ENCODE measurements around the gene GBA3. TPM values are rescaled to one million over a fixed set of nuclear protein-coding genes. Genes with fewer than 3 reads are reported as not detected.

GBA3 gene
- total RNA-seq (2014; rRNA removed; shearing (Covaris generic); ENCODE audit: low replicate concordance) = not detected in 2 replicates

DNA sequence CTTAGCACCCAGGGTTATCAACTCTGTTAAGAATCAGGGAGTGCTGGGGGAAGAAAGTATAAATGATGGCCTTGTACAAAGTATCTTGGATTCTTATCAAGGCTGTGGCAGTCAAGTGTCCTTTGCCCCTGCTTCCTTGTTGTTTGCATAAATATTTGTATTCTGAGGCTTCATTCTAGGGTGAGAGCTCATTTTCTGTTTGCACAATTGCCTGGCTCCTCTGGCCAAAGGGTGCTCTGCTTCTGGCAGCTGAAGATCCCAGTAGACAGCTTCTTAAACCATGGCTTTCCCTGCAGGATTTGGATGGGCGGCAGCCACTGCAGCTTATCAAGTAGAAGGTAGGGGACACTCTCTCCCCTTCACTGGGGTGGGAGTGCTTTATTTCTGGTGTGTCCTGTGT, at the start of gene GBA3:
Gene GBA3, plus strand, starts transcription at position 202 of the 400 bp plus-strand sequence.
- no peak for DNase-seq
- no peaks in the 10 kb centered on the region for H3K9me3 ChIP-seq
- no peaks in the 10 kb centered on the region for H3K36me3 ChIP-seq
- H3K27me3 ChIP-seq = no peaks in the 10 kb centered on the region
- no peak within 1 kb of the TSS for H3K4me3 ChIP-seq

DNA sequence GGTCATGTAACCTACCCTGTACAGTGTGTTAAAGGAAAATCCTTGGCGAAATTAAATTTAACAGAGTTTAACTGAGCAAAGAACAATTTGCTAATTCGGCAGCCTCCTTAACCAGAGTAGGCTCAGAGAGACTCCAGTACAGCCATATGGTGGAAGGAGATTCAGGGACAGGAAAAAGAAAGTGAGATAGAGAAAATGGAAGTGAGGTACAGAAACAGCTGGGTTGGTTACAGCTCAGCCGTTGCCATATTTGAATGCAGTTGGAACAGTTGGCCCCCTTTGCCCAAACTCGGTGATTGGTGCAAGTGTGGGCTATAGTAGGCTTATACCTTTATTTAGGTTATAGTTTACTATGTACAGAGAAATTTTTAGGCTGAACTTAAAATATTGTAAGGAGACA, 48.8 kb upstream of the GBA3 start:
- Histone ChIP-seq H3K9me3 (no peaks in the 10 kb centered on the region), H3K36me3 (no peaks in the 10 kb centered on the region), H3K27me3 (no peaks in the 10 kb centered on the region), H3K4me3 (no peak overlapping the region)
- no peak for DNase-seq

DNA sequence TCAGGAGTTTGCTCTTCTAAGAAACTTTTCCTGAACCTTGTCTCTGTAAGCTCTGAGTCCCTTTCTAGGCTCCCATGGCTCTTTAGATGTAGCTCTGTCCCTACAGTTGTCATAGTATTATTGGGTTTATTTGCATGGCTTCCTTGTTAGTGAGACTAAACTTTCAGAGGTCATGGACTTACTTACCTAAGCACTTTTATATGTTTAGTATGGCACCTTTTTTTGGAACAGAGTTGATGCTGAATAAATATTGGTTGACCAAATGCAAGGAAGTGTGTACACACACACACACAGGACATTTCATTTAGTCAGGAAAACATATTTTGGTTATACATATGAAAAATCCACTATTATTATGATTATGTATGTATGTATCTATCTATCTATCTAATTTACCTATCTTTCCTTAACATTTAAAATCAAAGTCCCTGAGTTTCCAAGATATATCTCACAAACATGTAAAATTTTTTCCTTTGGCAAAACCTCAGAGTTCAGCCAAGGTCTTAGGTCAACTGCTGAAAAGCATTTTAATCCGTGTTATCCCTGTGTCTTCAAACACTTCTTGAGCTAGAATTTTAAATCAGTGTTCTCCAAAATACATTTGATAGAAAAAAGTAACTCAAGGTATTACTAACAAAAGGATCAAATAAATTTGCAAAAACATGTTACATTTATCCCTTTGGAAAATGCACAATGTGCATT, 47.1 kb upstream of the GBA3 start:
- Histone ChIP-seq H3K27me3 (no peaks in the 10 kb centered on the region), H3K9me3 (no peaks in the 10 kb centered on the region), H3K36me3 (no peaks in the 10 kb centered on the region), H3K4me3 (no peak overlapping the region)
- no peak for DNase-seq

DNA sequence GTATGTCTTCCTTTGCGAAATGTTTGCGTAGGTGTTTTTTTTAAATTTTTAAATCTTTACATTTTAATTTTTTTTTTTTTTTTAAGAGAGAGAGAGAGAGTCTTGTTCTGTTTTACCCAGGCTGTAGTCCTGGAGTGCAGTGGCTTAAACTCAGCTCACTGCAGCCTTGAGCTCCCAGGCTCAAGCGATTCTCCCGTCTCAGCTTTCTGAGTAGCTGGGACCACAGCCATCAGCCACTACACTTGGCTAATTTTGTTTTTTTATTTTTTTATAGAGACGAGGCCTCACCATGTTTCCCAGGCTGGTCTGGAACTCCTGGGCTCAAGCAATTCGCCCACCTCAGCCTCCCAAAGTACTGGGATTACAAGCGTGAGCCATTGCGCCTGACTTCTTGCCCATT, 43.7 kb upstream of the GBA3 start:
- Histone ChIP-seq H3K36me3 (no peaks in the 10 kb centered on the region), H3K9me3 (no peaks in the 10 kb centered on the region), H3K27me3 (0 out of 2 replicates have a peak, but pooled peaks cover 2% of the 10 kb centered on the region), H3K4me3 (no peak overlapping the region)
- no peak for DNase-seq

DNA sequence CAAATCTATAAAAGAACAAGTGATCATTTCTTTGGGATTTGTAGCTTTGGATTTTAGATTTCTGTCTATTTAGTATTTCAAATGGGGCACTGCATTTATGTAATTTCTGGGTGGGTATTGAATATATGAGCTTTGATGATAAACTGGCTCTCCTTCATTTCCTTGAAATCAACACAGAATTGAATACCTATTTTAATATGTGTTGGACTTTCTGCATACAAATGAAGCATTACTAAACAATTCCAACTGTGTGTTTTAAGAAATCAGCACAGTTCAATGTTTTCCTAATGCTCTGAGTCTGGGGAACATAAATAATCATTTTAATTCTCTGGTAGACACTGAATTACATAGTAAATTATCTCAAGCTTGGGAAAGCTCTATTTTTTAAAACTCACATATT, 42.0 kb upstream of the GBA3 start:
- DNase-seq = no peak
- Histone ChIP-seq H3K9me3 (no peaks in the 10 kb centered on the region), H3K27me3 (0 out of 2 replicates have a peak, but pooled peaks cover 2% of the 10 kb centered on the region), H3K4me3 (no peak overlapping the region), H3K36me3 (no peaks in the 10 kb centered on the region)

DNA sequence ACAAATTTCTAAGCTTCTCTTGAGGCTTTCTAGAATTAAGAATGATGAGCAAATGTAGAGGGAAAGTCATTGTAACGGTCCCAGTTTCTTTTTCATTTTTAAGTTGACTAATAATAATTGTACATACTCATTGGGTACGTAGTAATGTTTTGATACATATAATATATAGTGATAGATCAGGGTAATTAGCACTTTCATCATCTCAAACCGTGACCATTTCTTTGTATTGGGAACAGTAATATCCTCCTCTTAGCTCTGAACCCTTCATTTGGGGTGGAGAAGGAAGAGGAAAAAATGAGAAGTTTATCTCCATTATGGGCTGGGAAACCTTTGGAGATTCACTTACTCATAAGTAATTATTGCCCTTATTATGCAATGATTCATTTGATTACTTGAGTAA, 39.0 kb upstream of the GBA3 start:
- DNase-seq = no peak
- Histone ChIP-seq H3K9me3 (no peaks in the 10 kb centered on the region), H3K27me3 (0 out of 2 replicates have a peak, but pooled peaks cover 2% of the 10 kb centered on the region), H3K4me3 (no peak overlapping the region), H3K36me3 (no peaks in the 10 kb centered on the region)

DNA sequence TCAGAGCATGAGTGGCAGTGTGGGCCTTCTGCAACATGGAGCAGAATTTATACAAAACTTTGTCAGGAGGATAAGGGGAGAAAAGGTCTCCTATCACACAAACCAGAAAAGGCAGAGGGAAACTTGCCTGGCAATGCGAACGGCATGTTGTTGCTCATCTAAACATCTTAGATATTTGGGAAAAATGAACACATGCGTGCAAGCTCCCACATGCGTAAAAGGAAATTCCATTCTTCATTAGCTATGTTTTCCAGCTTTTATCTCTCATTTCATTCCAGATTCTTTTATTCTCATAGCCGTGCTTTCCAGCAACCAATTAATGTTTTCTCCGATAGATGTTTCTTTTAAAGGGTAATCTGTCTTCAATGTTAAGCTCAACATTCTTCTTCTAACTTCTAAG, 31.3 kb upstream of the GBA3 start:
- Histone ChIP-seq H3K4me3 (no peak overlapping the region), H3K36me3 (no peaks in the 10 kb centered on the region)
- DNase-seq = no peak

DNA sequence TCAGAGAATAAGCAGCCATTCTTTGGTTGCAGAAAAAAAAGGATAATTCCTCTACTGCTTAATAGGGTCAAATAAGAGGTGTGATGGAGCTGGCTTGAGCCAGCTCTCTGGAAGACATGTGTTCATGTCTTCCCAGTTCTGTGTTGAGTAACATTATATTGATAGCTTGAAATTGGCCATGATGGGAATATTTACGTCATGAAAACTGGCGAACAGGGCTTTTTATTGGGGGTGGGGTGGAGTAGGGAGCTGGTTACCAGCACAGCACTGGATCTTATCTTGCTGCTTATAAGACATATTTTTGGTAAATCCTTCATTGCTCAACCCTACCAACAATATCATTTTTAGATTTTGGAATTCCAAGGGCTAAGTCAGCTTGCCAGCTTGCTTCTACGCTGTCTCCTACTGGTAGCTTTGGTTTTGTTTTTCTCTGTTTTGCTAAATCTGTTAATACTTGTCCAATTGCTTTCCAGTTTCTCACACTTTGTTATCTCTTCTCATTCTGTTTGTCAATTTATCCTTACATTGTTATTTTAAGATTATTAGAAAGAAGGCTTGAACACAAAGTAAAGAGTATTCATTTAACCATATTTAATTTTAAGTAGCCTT, 25.3 kb upstream of the GBA3 start:
- Histone ChIP-seq H3K4me3 (no peak overlapping the region), H3K36me3 (no peaks in the 10 kb centered on the region), H3K9me3 (no peaks in the 10 kb centered on the region), H3K27me3 (no peaks in the 10 kb centered on the region)
- no peak for DNase-seq

More for the DNA sequence above, 31.3 kb upstream of the GBA3 start:
- Histone ChIP-seq H3K27me3 (no peaks in the 10 kb centered on the region), H3K9me3 (no peaks in the 10 kb centered on the region)

DNA sequence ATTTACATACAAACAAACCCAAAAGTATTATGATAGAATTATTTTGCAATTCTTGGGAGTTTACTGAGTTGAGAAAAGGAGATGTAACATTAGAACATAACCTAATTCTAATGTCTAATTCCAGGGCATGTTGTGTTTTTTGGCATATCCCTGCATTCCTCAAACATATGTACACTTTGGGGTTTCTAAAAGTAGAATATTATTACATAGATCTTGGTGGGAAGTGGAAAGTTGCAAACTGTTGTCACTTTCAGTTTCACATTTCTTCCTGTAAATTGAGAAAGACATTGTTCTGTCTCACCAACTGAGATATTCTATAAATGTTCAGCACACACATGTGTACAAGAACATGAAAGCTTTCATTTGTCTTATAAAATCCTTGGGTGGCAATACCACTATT, 24.4 kb upstream of the GBA3 start:
- DNase-seq = no peak
- H3K4me3 ChIP-seq = no peak overlapping the region
- H3K9me3 ChIP-seq = no peaks in the 10 kb centered on the region

DNA sequence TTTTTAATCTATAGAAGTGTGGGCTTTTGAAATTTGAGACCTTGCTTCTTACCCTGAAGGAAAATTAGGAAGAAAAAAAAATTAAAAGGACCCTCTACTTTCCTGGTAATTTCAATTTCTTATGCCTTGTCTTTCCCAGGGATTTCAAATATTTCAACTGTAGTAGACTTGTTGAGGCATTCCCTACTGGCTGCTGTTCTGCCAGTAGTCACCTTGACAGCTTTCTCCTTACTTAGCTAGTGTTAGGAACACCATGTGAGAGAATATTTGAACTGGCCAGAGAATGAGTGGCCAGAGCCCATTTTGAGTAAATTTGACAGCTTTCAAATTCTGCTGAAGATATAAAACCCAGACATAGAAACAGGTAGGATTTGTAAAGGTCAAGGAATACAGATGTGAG, 24.0 kb upstream of the GBA3 start:
- no peak overlapping the region for H3K4me3 ChIP-seq
- no peaks in the 10 kb centered on the region for H3K27me3 ChIP-seq
- no peak for DNase-seq
- H3K36me3 ChIP-seq = no peaks in the 10 kb centered on the region
- no peaks in the 10 kb centered on the region for H3K9me3 ChIP-seq

More for the DNA sequence above, 24.4 kb upstream of the GBA3 start:
- Histone ChIP-seq H3K27me3 (no peaks in the 10 kb centered on the region), H3K36me3 (no peaks in the 10 kb centered on the region)

DNA sequence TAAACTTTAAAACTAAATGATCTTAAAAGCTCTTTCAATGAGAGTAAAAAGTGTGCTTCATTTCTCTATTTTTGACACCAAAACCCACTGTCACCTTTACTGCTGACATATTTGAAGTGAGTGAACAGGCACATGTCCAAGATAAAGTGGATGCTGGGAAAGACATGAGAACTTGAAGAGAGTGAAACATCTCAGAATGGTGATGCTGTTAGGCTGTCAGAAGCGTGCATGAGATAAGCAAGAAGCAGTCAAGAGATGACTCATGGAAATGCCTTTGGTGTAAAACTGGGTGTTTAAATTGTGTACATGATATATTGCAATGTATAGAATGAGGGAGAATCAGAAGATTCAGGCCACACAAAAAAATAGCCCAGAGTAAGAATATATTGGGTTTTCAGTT, 21.8 kb upstream of the GBA3 start:
- Histone ChIP-seq H3K36me3 (no peaks in the 10 kb centered on the region), H3K4me3 (no peak overlapping the region), H3K27me3 (no peaks in the 10 kb centered on the region), H3K9me3 (no peaks in the 10 kb centered on the region)
- no peak for DNase-seq

DNA sequence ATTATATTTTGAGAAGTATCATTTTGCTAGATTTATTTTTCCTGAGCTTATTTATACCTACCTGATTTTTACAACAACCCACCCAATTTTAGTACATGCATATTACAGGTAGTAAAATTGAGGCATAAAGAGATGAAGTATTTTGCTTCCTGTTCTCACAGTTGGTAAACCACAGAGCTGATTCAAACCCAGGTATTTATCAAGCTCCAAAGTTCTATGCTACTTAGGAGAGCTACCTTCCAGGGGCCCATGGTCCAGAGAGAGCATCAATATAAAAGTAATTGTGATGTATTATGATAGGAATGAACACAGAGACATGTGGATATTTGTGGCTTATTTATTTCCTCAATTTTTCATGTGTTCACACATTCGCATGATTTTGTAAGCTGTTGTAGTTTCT, 20.2 kb upstream of the GBA3 start:
- H3K27me3 ChIP-seq = no peaks in the 10 kb centered on the region
- no peaks in the 10 kb centered on the region for H3K9me3 ChIP-seq
- H3K36me3 ChIP-seq = no peaks in the 10 kb centered on the region
- no peak overlapping the region for H3K4me3 ChIP-seq
- no peak for DNase-seq

DNA sequence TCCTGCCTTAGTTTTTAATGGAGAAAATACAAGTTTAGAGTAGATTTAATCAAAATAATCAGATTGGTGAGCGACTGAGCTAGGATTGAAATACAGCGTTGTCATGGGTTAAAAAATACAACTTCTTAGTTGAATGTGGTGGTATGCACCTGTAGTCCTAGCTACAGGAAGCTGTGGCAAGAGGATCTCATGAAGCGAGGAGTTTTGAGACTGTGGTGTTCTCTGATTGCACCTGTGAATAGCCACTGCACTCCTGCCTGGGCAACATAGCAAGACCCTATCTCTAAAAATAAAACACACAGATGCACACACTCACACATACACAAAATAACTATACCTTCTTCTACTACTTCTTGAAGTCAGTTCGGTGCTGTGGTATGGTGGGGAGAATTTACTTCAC, 19.8 kb upstream of the GBA3 start:
- Histone ChIP-seq H3K36me3 (no peaks in the 10 kb centered on the region), H3K9me3 (no peaks in the 10 kb centered on the region), H3K27me3 (no peaks in the 10 kb centered on the region), H3K4me3 (no peak overlapping the region)
- DNase-seq = no peak

DNA sequence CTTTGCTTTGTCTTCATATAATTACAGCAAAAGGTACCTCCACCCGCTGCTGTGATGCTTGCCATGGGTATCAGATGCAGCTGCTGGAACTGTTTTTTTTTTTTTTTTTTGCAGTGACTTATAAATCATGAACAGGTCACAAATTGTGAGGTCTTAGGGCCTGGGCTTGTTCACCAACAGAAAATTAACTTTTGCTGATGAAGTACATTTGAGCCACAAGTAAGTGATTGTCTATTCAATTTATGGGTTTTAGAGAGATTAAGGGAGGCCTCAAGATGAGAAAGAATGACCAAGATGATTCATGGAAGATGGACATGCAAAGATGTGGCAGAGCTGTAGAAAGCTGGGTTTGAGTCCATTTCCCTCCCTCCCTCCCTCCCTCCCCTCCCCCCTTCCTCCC, 18.0 kb upstream of the GBA3 start:
- Histone ChIP-seq H3K27me3 (no peaks in the 10 kb centered on the region), H3K4me3 (no peak overlapping the region), H3K36me3 (no peaks in the 10 kb centered on the region), H3K9me3 (no peaks in the 10 kb centered on the region)
- no peak for DNase-seq

DNA sequence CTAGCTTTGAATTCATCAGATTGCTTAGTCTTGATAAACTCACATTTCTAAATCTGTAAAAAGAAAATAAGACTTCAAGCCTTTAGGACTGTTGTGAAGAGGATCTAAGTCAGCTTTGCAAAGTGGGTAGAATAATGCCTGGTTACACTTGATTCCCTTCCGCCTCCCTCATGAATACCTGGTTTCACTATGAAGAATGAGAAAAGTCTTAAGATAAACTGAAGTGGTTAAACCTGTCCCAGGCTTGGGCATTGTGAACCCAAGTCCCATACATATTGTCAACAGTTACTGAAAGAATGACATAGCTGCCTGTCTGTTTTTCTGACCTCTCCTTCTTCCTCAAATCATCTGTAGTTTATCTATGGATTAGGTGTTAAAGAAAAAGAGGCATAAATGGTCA, 16.7 kb upstream of the GBA3 start:
- H3K9me3 ChIP-seq = no peaks in the 10 kb centered on the region
- no peak overlapping the region for H3K4me3 ChIP-seq
- H3K27me3 ChIP-seq = no peaks in the 10 kb centered on the region
- H3K36me3 ChIP-seq = no peaks in the 10 kb centered on the region
- DNase-seq = no peak

DNA sequence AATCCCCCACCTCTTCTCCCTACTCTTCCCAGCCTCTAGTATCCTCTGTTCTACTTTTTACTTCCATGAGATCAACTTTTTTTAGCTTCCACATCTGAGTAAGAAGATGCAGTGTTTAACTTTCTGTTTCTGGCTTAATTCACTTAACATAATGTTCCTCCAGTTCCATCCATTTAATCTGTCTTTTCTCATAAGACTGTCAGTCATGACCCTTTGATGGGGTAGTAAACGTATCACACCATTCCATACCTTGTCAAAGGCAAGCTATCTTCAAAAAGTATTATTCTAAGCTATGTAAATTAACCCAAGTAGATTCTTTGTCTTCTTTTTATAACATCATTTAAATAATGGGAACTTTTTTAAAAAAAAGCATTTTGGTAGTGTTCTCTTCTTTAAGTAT, 15.0 kb upstream of the GBA3 start:
- no peak for DNase-seq
- no peak overlapping the region for H3K4me3 ChIP-seq
- H3K27me3 ChIP-seq = no peaks in the 10 kb centered on the region
- no peaks in the 10 kb centered on the region for H3K9me3 ChIP-seq
- no peaks in the 10 kb centered on the region for H3K36me3 ChIP-seq

DNA sequence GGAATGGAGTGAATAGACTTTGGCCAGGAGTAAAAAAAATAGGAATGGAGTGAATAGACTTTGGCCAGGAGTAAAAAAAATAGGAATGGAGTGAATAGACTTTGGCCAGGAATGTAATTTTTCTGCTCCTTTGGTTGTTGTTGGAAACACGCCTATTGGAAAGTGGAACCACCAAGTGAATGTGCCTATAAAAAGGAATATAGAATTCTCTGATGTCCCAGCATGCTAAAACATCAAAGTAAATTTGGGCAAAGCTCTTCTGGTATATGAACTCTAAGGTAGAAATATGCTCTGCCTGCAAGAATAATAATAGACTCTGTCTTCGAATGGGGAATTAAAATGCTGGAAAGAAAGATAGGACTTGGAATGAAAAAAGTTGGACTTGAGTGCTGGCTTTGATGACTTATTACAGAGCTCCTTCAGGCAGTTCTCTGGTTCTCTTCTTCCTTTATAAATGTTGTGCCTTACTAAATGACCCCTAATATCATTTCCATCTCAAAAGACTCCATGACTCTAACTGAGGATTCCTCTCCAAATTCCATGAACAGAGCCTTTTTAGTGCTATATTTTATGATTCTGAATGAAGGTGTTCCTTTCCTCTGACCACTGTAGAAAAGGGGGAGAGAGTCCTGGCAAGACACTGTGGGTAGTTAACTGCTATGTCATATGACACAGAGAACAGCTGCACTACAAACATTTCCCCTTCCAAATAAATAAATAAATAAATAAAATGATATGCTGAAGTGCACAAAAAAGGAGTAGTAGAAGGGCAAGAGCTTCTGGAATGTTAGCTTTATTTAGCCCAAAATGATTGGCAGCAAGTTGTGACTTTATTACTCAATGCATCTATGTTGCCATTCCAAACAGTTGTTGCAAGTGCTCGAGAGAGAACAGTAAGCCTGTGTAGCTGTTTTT, 13.5 kb upstream of the GBA3 start:
- Histone ChIP-seq H3K9me3 (no peaks in the 10 kb centered on the region), H3K4me3 (no peak overlapping the region), H3K27me3 (no peaks in the 10 kb centered on the region), H3K36me3 (no peaks in the 10 kb centered on the region)
- DNase-seq = no peak
